Coronary artery (tissue), 2 donors: Measurements from ENCODE around the gene ACTL7A.

Experiments used
- DNase-seq: peaks from one replicate; pipeline ENCODE4 v3.0.0-alpha.2; 2017; ENCODE audit warnings: low spot score
- H3K27ac ChIP-seq, 2 donors: fragments of 200-600 bp; sonication (generic); one replicate each; pipeline ENCODE4 v1.5.1; 2016 to 2019
- H3K4me3 ChIP-seq: fragments of 200-600 bp; sonication (generic); 2 replicates; pipeline ENCODE4 v1.5.1; 2016; ENCODE audit warnings: mild to moderate bottlenecking, moderate library complexity
- CTCF ChIP-seq: fragments of 200-600 bp; sonication (generic); IDR thresholded peaks from one replicate; pipeline ENCODE4 v1.5.1; 2019; ENCODE audit warnings: antibody characterized with exemption

ACTL7A gene

GRCh38 chr9:108830272-108830671 is 31.8 kb upstream of the ACTL7A start:
- DNase-seq = no peak
- H3K27ac ChIP-seq = no peak overlapping the region
- no peak for TF ChIP-seq CTCF
- no peak overlapping the region for H3K4me3 ChIP-seq

- no peak for TF ChIP-seq CTCF
- no peak overlapping the region for H3K27ac ChIP-seq
- H3K4me3 ChIP-seq = no peak overlapping the region
- no peak for DNase-seq
These were observed 30.4 kb upstream of the ACTL7A start for GRCh38 chr9:108831496-108832178.

GRCh38 chr9:108832179-108832500 is 29.9 kb upstream of the ACTL7A start:
- Histone ChIP-seq H3K27ac (no peak overlapping the region), H3K4me3 (no peak overlapping the region)
- no peak for TF ChIP-seq CTCF
- no peak for DNase-seq

GRCh38 chr9:108834959-108835665 is 27.0 kb upstream of the ACTL7A start:
- no peak for DNase-seq
- no peak for TF ChIP-seq CTCF
- no peak overlapping the region for H3K27ac ChIP-seq

GRCh38 chr9:108835831-108836230 is 26.2 kb upstream of the ACTL7A start:
- Histone ChIP-seq H3K4me3 (no peak overlapping the region), H3K27ac (no peak overlapping the region)
- no peak for DNase-seq
- TF ChIP-seq CTCF = no peak

More at GRCh38 chr9:108834959-108835665, 27.0 kb upstream of the ACTL7A start:
- no peak overlapping the region for H3K4me3 ChIP-seq

- DNase-seq = no peak
- Histone ChIP-seq H3K4me3 (no peak overlapping the region), H3K27ac (no peak overlapping the region)
- no peak for TF ChIP-seq CTCF
These were observed 25.7 kb upstream of the ACTL7A start for GRCh38 chr9:108836319-108836718.

GRCh38 chr9:108836781-108837180 is 25.3 kb upstream of the ACTL7A start:
- H3K27ac ChIP-seq = no peak overlapping the region

More at GRCh38 chr9:108836781-108837180, 25.3 kb upstream of the ACTL7A start:
- H3K4me3 ChIP-seq = no peak overlapping the region
- DNase-seq = no peak
- TF ChIP-seq CTCF = no peak
